ENCODE measurements around the gene CENPT.

DNA sequence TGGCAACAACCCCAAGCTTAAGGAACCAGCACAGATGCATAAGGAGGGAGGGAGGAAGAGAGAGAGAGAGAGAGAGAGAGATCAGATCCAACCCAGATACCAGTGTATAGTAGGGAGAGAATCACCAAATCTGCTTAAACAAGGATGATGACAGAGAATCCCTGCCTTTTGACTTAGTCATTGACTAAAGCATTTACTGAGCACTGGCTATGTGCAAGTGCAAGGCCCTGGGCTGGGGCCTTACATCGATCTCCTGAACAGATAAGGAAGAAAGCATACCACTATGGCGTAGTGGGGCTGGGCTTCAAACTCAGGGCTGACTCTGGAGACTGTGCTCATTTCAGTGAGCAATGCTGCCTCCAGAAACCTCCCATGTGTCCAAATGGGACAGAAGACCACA lies 25.0 kb downstream of the CENPT start:
- TF ChIP-seq, protein P1, sequence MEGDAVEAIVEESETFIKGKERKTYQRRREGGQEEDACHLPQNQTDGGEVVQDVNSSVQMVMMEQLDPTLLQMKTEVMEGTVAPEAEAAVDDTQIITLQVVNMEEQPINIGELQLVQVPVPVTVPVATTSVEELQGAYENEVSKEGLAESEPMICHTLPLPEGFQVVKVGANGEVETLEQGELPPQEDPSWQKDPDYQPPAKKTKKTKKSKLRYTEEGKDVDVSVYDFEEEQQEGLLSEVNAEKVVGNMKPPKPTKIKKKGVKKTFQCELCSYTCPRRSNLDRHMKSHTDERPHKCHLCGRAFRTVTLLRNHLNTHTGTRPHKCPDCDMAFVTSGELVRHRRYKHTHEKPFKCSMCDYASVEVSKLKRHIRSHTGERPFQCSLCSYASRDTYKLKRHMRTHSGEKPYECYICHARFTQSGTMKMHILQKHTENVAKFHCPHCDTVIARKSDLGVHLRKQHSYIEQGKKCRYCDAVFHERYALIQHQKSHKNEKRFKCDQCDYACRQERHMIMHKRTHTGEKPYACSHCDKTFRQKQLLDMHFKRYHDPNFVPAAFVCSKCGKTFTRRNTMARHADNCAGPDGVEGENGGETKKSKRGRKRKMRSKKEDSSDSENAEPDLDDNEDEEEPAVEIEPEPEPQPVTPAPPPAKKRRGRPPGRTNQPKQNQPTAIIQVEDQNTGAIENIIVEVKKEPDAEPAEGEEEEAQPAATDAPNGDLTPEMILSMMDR (IDR thresholded peaks at IDR 0.05; ENCODE audit: borderline replicate concordance, extremely low read depth, low read length, poor library complexity, severe bottlenecking) = no peak
- TF ChIP-seq EZH2 (IDR thresholded peaks at IDR 0.05; ENCODE audit: borderline replicate concordance, low read depth, low read length, severe bottlenecking) = no peak
